K562 (cell line): Measurements from ENCODE around the gene ZNF646. TPM values are rescaled to one million over a fixed set of nuclear protein-coding genes. Genes with fewer than 3 reads are reported as not detected.
A peak's percentile ranks its signal among the peaks of the same experiment; 100 is the strongest.

Source experiments
- BCL6 ChIP-seq: fragments of 250-450 bp; sonication (Bioruptor Pico); IDR thresholded peaks from 2 replicates; pipeline ENCODE4 v1.4.0; 2020
- CBX5 ChIP-seq: IDR thresholded peaks from 2 replicates; pipeline ENCODE4 v1.6.1; 2014; ENCODE audit warnings: low read depth, borderline replicate concordance
- CTBP1 ChIP-seq: fragments of 450-650 bp; IDR thresholded peaks from 2 replicates; pipeline ENCODE4 v1.6.1; 2016; ENCODE audit warnings: borderline replicate concordance
- E2F5 ChIP-seq: sonication (generic); formaldehyde crosslinking; IDR thresholded peaks from 2 replicates; pipeline ENCODE4 v1.8.0; 2022; ENCODE audit warnings: mild to moderate bottlenecking, missing genetic modification reagents
- HDGF ChIP-seq: fragments of 450-650 bp; IDR thresholded peaks from 2 replicates; pipeline ENCODE4 v1.6.1; 2016
- KAT2B ChIP-seq: IDR thresholded peaks from one replicate; pipeline ENCODE4 v1.6.1; 2012; ENCODE audit warnings: low read depth, mild to moderate bottlenecking, control low read depth, inconsistent platforms, low read length, moderate library complexity
- KLF13 ChIP-seq: fragments of 450-650 bp; IDR thresholded peaks from 2 replicates; pipeline ENCODE4 v1.6.1; 2016; ENCODE audit warnings: missing genetic modification characterization, low read depth, mild to moderate bottlenecking, missing compliant biosample characterization, moderate library complexity, borderline replicate concordance
- PHF21A ChIP-seq: fragments of 450-650 bp; IDR thresholded peaks from 2 replicates; pipeline ENCODE4 v1.6.1; 2017; ENCODE audit warnings: low read depth, borderline replicate concordance
- PTRF ChIP-seq: fragments of 450-650 bp; IDR thresholded peaks from 2 replicates; pipeline ENCODE4 v1.6.1; 2016; ENCODE audit warnings: mild to moderate bottlenecking, missing genetic modification characterization, missing compliant biosample characterization
- RBM22 ChIP-seq: fragments of 200-400 bp; formaldehyde crosslinking; IDR thresholded peaks from 2 replicates; pipeline ENCODE4 v1.6.1; 2018; ENCODE audit warnings: low read length, low read depth; ENCODE audit not compliant: poor library complexity, severe bottlenecking
- RBM25 ChIP-seq: fragments of 200-400 bp; formaldehyde crosslinking; IDR thresholded peaks from 2 replicates; pipeline ENCODE4 v1.6.1; 2018; ENCODE audit warnings: low read length, low read depth, moderate library complexity; ENCODE audit not compliant: severe bottlenecking
- SMC3 ChIP-seq: conservative IDR thresholded peaks from 2 replicates; pipeline ENCODE4 v1.6.1; 2011; ENCODE audit warnings: low read depth, low read length, improper control_type of control experiment; ENCODE audit not compliant: insufficient read depth
- SNIP1 ChIP-seq: fragments of 450-650 bp; IDR thresholded peaks from 2 replicates; pipeline ENCODE4 v1.7.1; 2017; ENCODE audit warnings: low read depth, mild to moderate bottlenecking
- U2AF2 ChIP-seq: fragments of 200-400 bp; formaldehyde crosslinking; optimal IDR thresholded peaks from 2 replicates; pipeline ENCODE3; 2017; ENCODE audit warnings: low read depth, mild to moderate bottlenecking, low read length
- ZBTB8A ChIP-seq: fragments of 450-650 bp; IDR thresholded peaks from 2 replicates; pipeline ENCODE4 v1.6.1; 2018; ENCODE audit warnings: mild to moderate bottlenecking, moderate library complexity; ENCODE audit not compliant: partially characterized antibody
- ZNF3 ChIP-seq: fragments of 250-450 bp; sonication (Bioruptor Pico); IDR thresholded peaks from 2 replicates; pipeline ENCODE4 v1.5.0; 2021; ENCODE audit warnings: mild to moderate bottlenecking, moderate library complexity
- ZNF668 ChIP-seq: fragments of 250-450 bp; sonication (Bioruptor Pico); IDR thresholded peaks from 2 replicates; pipeline ENCODE4 v1.8.0; 2022; ENCODE audit warnings: mild to moderate bottlenecking, inconsistent platforms
- ZNF696 ChIP-seq: fragments of 250-450 bp; sonication (Bioruptor Pico); conservative IDR thresholded peaks from 2 replicates; pipeline ENCODE4 v1.4.0; 2020; ENCODE audit warnings: mild to moderate bottlenecking, moderate library complexity
- polyA plus RNA-seq, 8 experiments: library from polyadenylated mRNA; depleted of rRNA in 4 of 8; stranded (reverse) in 5 of 8; unstranded in 3 of 8; fragments of >200 nt; fragmentation: Nextera tagmentation in 2 of 8; fragmentation: Illumina TruSeq in 1 of 8; extraction: Ambion mirVana in 2 of 8; extraction: Trizol in 1 of 8; gene quantifications; 2 replicates each; pipeline versions ENCODE4 v1.2.1 to v1.2.3, GENCODE V29; 2011 to 2014; ENCODE audit warnings: inconsistent platforms in 1 of 8, missing spikeins in 1 of 8
- total RNA-seq, 7 experiments: library from RNA; depleted of rRNA in 6 of 7; stranded (reverse); fragments of >200 nt in 6 of 7; fragmentation: Illumina TruSeq in 2 of 7; extraction: Trizol in 2 of 7; gene quantifications; 2 replicates each; pipeline versions ENCODE4 v1.2.1 to v1.2.3, GENCODE V29; 2011 to 2021; ENCODE audit warnings: low replicate concordance in 1 of 7
- TF ChIP-seq, protein P1 (sequence below): sonication (generic); formaldehyde crosslinking; IDR thresholded peaks from 2 replicates; pipeline ENCODE4 v1.8.1; 2023; ENCODE audit warnings: missing genetic modification reagents, mild to moderate bottlenecking, borderline replicate concordance
- TF ChIP-seq, protein P2 (sequence below): IDR thresholded peaks from 3 replicates; pipeline ENCODE4 v1.6.1; 2011; ENCODE audit warnings: borderline replicate concordance, mild to moderate bottlenecking, moderate library complexity; ENCODE audit not compliant: insufficient read length; ENCODE audit errors: extremely low read depth

Gene ZNF646
- total and polyA plus RNA-seq, 9 of the 15 experiments (the other 6 are each of a cell fraction or from before 2014, with no cell fraction given) = 0.08 to 20.6 (median 8.0) TPM

DNA sequence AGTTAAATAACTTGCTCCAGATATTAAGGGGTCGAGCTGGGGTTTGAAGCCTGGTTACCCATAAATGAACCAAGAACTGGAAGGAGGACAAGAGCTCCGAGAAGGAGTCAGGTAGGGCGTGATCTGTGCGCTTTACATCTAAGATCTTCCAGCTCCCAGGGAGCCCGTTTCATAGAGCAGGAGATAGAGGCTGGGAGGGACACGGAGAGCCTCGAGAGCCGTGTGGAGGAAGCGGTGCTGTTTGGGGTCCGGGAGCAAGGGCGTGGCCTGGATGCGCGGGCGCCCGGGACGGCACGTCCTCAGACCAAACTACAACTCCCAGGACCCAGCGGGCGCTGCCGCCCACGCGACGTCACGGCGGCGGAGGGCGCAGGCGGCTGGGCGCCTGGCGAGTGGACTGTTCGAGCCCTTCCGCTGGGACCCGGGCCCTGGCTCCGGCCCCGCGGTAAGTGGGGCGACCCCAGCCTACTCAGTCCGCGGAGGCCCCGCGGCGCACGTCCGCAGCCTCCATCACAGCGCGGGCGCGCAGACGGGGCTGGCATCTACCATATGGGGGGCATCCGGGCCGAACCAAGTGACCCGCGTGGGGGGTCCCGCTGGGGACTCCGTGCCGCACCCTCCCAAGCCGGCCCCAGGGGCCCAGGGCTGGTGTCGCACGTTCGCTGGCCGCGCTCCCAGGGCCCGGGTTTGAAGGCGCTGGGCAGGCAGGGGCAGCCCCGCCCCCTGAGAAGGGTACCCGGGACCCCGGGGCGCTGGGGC lies 34.0 kb downstream of the ZNF646 start, which contains the start of gene BCKDK (continued):
- TF ChIP-seq, protein P1, sequence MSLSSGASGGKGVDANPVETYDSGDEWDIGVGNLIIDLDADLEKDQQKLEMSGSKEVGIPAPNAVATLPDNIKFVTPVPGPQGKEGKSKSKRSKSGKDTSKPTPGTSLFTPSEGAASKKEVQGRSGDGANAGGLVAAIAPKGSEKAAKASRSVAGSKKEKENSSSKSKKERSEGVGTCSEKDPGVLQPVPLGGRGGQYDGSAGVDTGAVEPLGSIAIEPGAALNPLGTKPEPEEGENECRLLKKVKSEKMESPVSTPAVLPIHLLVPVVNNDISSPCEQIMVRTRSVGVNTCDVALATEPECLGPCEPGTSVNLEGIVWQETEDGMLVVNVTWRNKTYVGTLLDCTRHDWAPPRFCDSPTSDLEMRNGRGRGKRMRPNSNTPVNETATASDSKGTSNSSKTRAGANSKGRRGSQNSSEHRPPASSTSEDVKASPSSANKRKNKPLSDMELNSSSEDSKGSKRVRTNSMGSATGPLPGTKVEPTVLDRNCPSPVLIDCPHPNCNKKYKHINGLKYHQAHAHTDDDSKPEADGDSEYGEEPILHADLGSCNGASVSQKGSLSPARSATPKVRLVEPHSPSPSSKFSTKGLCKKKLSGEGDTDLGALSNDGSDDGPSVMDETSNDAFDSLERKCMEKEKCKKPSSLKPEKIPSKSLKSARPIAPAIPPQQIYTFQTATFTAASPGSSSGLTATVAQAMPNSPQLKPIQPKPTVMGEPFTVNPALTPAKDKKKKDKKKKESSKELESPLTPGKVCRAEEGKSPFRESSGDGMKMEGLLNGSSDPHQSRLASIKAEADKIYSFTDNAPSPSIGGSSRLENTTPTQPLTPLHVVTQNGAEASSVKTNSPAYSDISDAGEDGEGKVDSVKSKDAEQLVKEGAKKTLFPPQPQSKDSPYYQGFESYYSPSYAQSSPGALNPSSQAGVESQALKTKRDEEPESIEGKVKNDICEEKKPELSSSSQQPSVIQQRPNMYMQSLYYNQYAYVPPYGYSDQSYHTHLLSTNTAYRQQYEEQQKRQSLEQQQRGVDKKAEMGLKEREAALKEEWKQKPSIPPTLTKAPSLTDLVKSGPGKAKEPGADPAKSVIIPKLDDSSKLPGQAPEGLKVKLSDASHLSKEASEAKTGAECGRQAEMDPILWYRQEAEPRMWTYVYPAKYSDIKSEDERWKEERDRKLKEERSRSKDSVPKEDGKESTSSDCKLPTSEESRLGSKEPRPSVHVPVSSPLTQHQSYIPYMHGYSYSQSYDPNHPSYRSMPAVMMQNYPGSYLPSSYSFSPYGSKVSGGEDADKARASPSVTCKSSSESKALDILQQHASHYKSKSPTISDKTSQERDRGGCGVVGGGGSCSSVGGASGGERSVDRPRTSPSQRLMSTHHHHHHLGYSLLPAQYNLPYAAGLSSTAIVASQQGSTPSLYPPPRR (CRISPR knock-in tag) = no peak
- TF ChIP-seq E2F5 (CRISPR knock-in tag) (no peak), U2AF2 (no peak), ZBTB8A (no peak), RBM25 (peak; percentile 11), HDGF (no peak), ZNF3 (no peak), ZNF696 (no peak), KAT2B (no peak), KLF13 (tag) (0 out of 2 replicates have a peak, but pooled peaks have one; percentile 34), CTBP1 (peak; percentile 86), PHF21A (no peak), RBM22 (no peak), BCL6 (CRISPR knock-in tag) (no peak), SNIP1 (no peak), SMC3 (no peak), PTRF (no peak), ZNF668 (CRISPR knock-in tag) (no peak; the same call in 1 of the 2 replicates), CBX5 (no peak)
- TF ChIP-seq, protein P2, sequence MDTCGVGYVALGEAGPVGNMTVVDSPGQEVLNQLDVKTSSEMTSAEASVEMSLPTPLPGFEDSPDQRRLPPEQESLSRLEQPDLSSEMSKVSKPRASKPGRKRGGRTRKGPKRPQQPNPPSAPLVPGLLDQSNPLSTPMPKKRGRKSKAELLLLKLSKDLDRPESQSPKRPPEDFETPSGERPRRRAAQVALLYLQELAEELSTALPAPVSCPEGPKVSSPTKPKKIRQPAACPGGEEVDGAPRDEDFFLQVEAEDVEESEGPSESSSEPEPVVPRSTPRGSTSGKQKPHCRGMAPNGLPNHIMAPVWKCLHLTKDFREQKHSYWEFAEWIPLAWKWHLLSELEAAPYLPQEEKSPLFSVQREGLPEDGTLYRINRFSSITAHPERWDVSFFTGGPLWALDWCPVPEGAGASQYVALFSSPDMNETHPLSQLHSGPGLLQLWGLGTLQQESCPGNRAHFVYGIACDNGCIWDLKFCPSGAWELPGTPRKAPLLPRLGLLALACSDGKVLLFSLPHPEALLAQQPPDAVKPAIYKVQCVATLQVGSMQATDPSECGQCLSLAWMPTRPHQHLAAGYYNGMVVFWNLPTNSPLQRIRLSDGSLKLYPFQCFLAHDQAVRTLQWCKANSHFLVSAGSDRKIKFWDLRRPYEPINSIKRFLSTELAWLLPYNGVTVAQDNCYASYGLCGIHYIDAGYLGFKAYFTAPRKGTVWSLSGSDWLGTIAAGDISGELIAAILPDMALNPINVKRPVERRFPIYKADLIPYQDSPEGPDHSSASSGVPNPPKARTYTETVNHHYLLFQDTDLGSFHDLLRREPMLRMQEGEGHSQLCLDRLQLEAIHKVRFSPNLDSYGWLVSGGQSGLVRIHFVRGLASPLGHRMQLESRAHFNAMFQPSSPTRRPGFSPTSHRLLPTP = no peak
